Keratinocyte (primary cell): ENCODE results near the gene CACNA2D4. TPM values are rescaled to one million over a fixed set of nuclear protein-coding genes. Genes with fewer than 3 reads are reported as not detected.

Source experiments
- DNase-seq: peaks from one replicate; pipeline ENCODE4 v3.0.0-alpha.2; 2011; ENCODE audit warnings: low read depth, missing footprints, low spot score
- FAIRE-seq: peaks from 2 replicates; lab custom pipeline; 2011; peaks lifted over from hg19 to GRCh38; lab: Jason Lieb, UNC
- H2AFZ ChIP-seq: 2 replicates; pipeline ENCODE4 v1.6.0; 2012; ENCODE audit warnings: low read length, control low read depth, inconsistent platforms; ENCODE audit not compliant: control insufficient read depth
- H3K27ac ChIP-seq: 2 replicates; pipeline ENCODE4 v1.5.1; 2011; ENCODE audit warnings: low read length; ENCODE audit not compliant: control insufficient read depth, insufficient read depth
- H3K27me3 ChIP-seq: 3 replicates; pipeline ENCODE4 v1.6.0; 2011; ENCODE audit warnings: low read length; ENCODE audit not compliant: control insufficient read depth, insufficient read depth; ENCODE audit errors: extremely low read depth
- H3K36me3 ChIP-seq, 2 experiments: 2 replicates in 1 of 2; 3 replicates in 1 of 2; pipeline ENCODE4 v1.5.1; 2011; ENCODE audit warnings: low read length in 2 of 2, mild to moderate bottlenecking in 1 of 2; ENCODE audit not compliant: control insufficient read depth in 2 of 2, insufficient read depth in 2 of 2; ENCODE audit errors: extremely low read depth in 1 of 2
- H3K4me1 ChIP-seq: 3 replicates; pipeline ENCODE4 v1.5.1; 2011; ENCODE audit warnings: low read length; ENCODE audit not compliant: control insufficient read depth, insufficient read depth; ENCODE audit errors: extremely low read depth
- H3K4me2 ChIP-seq: 3 replicates; pipeline ENCODE4 v1.6.0; 2011; ENCODE audit warnings: low read depth, low read length; ENCODE audit not compliant: control insufficient read depth, insufficient read depth; ENCODE audit errors: extremely low read depth
- H3K4me3 ChIP-seq, 3 experiments: fragments of 200-600 bp in 1 of 3; sonication (generic) in 1 of 3; 2 replicates in 2 of 3; 3 replicates in 1 of 3; pipeline ENCODE4 v1.5.1; 2011 to 2016; ENCODE audit warnings: low read length in 3 of 3, mild to moderate bottlenecking in 3 of 3, control low read depth in 2 of 3, inconsistent platforms in 1 of 3, low read depth in 1 of 3, mixed read lengths in 1 of 3, mixed run types in 1 of 3, moderate library complexity in 1 of 3; ENCODE audit not compliant: control insufficient read depth in 2 of 3, insufficient read depth in 2 of 3; ENCODE audit errors: extremely low read depth in 1 of 3
- H3K79me2 ChIP-seq: 2 replicates; pipeline ENCODE4 v1.6.0; 2012; ENCODE audit warnings: low read length; ENCODE audit not compliant: control insufficient read depth, insufficient read depth
- H3K9ac ChIP-seq: 3 replicates; pipeline ENCODE4 v1.6.0; 2011; ENCODE audit warnings: low read length; ENCODE audit not compliant: control insufficient read depth, insufficient read depth; ENCODE audit errors: extremely low read depth
- H3K9me1 ChIP-seq: 3 replicates; pipeline ENCODE4 v1.6.0; 2011; ENCODE audit warnings: low read length; ENCODE audit not compliant: control insufficient read depth, insufficient read depth; ENCODE audit errors: extremely low read depth
- H3K9me3 ChIP-seq: 2 replicates; pipeline ENCODE4 v1.5.1; 2012; ENCODE audit warnings: low read depth, low read length; ENCODE audit not compliant: control insufficient read depth
- H4K20me1 ChIP-seq: 3 replicates; pipeline ENCODE4 v1.6.0; 2011; ENCODE audit warnings: low read length; ENCODE audit not compliant: control insufficient read depth, insufficient read depth; ENCODE audit errors: extremely low read depth
- EZH2 ChIP-seq: IDR thresholded peaks from one replicate; pipeline ENCODE4 v1.6.1; 2012; ENCODE audit warnings: inconsistent platforms, mild to moderate bottlenecking, low read length, moderate library complexity
- dilution Hi-C: fragments of 300-500 bp; cut with MboI; formaldehyde crosslinking; loops from one replicate; pipeline ENCODE4 v1.7.0; 2020; ENCODE audit warnings: low sequenced_read_pairs; ENCODE audit not compliant: extremely low pct_ligation_motif_present
- polyA plus RNA-seq, 5 experiments: library from polyadenylated mRNA; depleted of rRNA in 3 of 5; stranded (reverse) in 3 of 5; stranded (forward) in 1 of 5; unstranded in 1 of 5; fragments of >200 nt; gene quantifications; 1 replicate in 1 of 5; 2 replicates in 3 of 5; 3 replicates in 1 of 5; pipeline versions ENCODE4 v1.2.1 to v1.2.3, GENCODE V29; 2011 to 2012; ENCODE audit warnings: missing spikeins in 2 of 5, low read depth in 1 of 5, low replicate concordance in 1 of 5
- TF ChIP-seq, protein P1 (sequence below), 3 experiments: IDR thresholded peaks in 1 of 3; conservative IDR thresholded peaks in 1 of 3; optimal IDR thresholded peaks in 1 of 3; 2 replicates in 2 of 3; 3 replicates in 1 of 3; pipeline versions ENCODE3 to v1.5.1; 2011; ENCODE audit warnings: low read length in 3 of 3, mild to moderate bottlenecking in 3 of 3, moderate library complexity in 2 of 3, control low read depth in 1 of 3, inconsistent platforms in 1 of 3; ENCODE audit not compliant: insufficient read depth in 2 of 3; ENCODE audit errors: extremely low read depth in 1 of 3

The CACNA2D4 gene
- polyA plus RNA-seq, 1 donor (not counting 4 experiments of a cell fraction or from before 2014, with no cell fraction given), result 0.09 TPM

DNA sequence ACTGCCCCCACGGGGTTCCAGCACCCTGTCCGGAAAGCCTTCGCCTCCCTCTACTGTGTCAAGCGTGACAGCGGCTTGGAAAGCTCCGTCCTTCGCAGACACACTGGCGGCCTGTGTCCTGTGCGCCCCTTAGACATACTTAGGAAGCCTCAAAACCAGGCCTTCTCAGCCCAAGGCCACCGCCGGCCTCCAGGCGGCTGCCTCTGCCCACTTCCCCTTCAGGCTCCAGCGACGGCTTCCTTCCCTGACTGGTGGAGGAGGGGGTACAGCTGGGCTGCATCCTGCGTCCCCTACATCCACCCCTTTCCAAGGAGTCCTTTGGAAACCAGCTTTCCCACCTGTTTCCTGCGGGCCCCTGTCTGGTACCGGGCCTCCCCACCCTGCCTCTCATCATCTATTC, 2.5 kb upstream of the CACNA2D4 start:
- Histone ChIP-seq H3K4me2 (no peak overlapping the region), H3K79me2 (no peaks in the 10 kb centered on the region), H2AFZ (no peak overlapping the region), H3K36me3 (no peaks in the 10 kb centered on the region), H4K20me1 (no peaks in the 10 kb centered on the region), H3K4me1 (no peaks in the 10 kb centered on the region), H3K9me3 (no peaks in the 10 kb centered on the region), H3K9ac (no peak overlapping the region), H3K4me3 (no peak overlapping the region), H3K27me3 (peaks cover 45% of the 10 kb centered on the region), H3K9me1 (no peaks in the 10 kb centered on the region), H3K27ac (no peak overlapping the region)
- no peak for TF ChIP-seq EZH2
- TF ChIP-seq, protein P1, sequence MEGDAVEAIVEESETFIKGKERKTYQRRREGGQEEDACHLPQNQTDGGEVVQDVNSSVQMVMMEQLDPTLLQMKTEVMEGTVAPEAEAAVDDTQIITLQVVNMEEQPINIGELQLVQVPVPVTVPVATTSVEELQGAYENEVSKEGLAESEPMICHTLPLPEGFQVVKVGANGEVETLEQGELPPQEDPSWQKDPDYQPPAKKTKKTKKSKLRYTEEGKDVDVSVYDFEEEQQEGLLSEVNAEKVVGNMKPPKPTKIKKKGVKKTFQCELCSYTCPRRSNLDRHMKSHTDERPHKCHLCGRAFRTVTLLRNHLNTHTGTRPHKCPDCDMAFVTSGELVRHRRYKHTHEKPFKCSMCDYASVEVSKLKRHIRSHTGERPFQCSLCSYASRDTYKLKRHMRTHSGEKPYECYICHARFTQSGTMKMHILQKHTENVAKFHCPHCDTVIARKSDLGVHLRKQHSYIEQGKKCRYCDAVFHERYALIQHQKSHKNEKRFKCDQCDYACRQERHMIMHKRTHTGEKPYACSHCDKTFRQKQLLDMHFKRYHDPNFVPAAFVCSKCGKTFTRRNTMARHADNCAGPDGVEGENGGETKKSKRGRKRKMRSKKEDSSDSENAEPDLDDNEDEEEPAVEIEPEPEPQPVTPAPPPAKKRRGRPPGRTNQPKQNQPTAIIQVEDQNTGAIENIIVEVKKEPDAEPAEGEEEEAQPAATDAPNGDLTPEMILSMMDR (optimal IDR thresholded peaks at IDR 0.05 in 1 of 3, IDR thresholded peaks at IDR 0.05 in 1 of 3, conservative IDR thresholded peaks at IDR 0.05 in 1 of 3; ENCODE audit: extremely low read depth in 1 of 3, insufficient read depth in 2 of 3, low read length in 3 of 3), result no peak
- FAIRE-seq (no peak), DNase-seq (no peak)
- dilution Hi-C loops, result no loop called here

DNA sequence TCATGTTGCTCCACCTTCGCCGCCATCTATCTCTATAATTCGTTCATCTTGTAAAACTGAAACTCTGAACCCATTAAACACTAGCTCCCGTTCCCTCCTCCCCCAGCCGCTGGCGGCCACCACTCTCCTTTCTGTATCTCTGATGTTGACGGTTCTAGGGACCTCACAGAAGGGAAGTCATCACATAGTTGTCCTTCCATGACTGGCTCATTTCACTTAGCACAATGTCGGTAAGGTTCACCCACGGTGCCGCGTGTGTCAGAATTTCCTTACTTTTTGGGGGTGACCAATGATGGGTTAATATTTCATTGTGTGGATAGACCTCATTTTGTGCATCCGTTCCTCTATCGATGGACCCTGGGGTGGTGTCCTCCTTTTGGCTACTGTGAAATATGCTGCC, 2.0 kb upstream of the CACNA2D4 start:
- dilution Hi-C loops, result no loop called here
- H3K9ac ChIP-seq, result no peak overlapping the region
- H4K20me1 ChIP-seq, result no peaks in the 10 kb centered on the region
- DNase-seq, result no peak
- H3K27ac ChIP-seq, result no peak overlapping the region
- no peak overlapping the region for H3K4me3 ChIP-seq
- FAIRE-seq, result no peak
- TF ChIP-seq EZH2, result no peak
- TF ChIP-seq, protein P1 (optimal IDR thresholded peaks at IDR 0.05 in 1 of 3, IDR thresholded peaks at IDR 0.05 in 1 of 3, conservative IDR thresholded peaks at IDR 0.05 in 1 of 3; ENCODE audit: extremely low read depth in 1 of 3, insufficient read depth in 2 of 3, low read length in 3 of 3), result no peak
- H2AFZ ChIP-seq, result no peak overlapping the region
- no peaks in the 10 kb centered on the region for H3K4me1 ChIP-seq
- H3K36me3 ChIP-seq, result no peaks in the 10 kb centered on the region
- no peak overlapping the region for H3K4me2 ChIP-seq
- no peaks in the 10 kb centered on the region for H3K79me2 ChIP-seq
- no peaks in the 10 kb centered on the region for H3K9me3 ChIP-seq
- H3K27me3 ChIP-seq, result peaks cover 49% of the 10 kb centered on the region
- H3K9me1 ChIP-seq, result no peaks in the 10 kb centered on the region
